ENCODE measurements around the gene IL1RL2. TPM values are rescaled to one million over a fixed set of nuclear protein-coding genes. Genes with fewer than 3 reads are reported as not detected.

The IL1RL2 gene
- total RNA-seq, 1 experiment from 2014 or later: not detected

DNA sequence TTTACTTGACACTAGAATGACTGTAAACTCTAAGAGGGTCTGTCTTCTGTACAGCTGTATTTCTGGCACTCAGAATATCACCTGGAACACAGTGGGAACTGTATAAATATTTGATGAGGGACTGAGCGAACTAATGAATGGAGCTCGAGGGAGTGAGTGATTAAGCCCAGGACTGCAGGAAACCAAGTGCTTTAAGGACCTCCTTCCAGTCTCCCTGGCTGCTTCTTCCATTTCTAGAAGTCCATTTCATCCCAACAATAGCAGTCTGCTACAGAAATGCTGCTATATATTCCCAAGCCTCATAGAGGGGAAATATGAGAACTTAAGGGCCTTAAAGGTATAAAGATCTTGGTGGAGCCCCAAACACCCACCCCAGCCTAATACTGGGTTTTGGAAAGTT lies 2.8 kb upstream of the IL1RL2 start:
- no peak for ATAC-seq
- ChIA-PET POLR2A (no interaction called here), RAD21 (ENCODE audit: low non-redundant PET in 1 of 2, low total read pairs in 2 of 2, uncharacterized antibody in 2 of 2, unreplicated experiment in 2 of 2) (no interaction called here), CTCF (interaction anchor here (2.1 kb wide), 1 partner anchor 57 kb away, joined by 6 read pairs; no protein-coding TSS in a partner anchor)
- Histone ChIP-seq H2AFZ (ENCODE audit: low read depth, low read length, poor library complexity, severe bottlenecking) (no peak overlapping the region), H3K9me3 (ENCODE audit: control insufficient read depth in 1 of 2, insufficient read depth in 1 of 2, low read depth in 1 of 2, low read length in 2 of 2) (no peaks in the 10 kb centered on the region), H3K79me2 (ENCODE audit: insufficient read depth, low read length) (no peaks in the 10 kb centered on the region), H3K4me3 (replicated peaks in 1 of 2; ENCODE audit: low read depth in 1 of 2, low read length in 2 of 2) (no peak overlapping the region), H3K36me3 (ENCODE audit: control insufficient read depth in 1 of 2, insufficient read depth in 2 of 2, low read length in 2 of 2) (no peaks in the 10 kb centered on the region), H4K20me1 (ENCODE audit: insufficient read depth) (no peaks in the 10 kb centered on the region), H3K27ac (ENCODE audit: low read depth, low read length) (no peak overlapping the region), H3K27me3 (ENCODE audit: insufficient read depth, low read length) (no peaks in the 10 kb centered on the region), H3K9me2 (ENCODE audit: insufficient read depth) (no peaks in the 10 kb centered on the region), H3K4me1 (ENCODE audit: control insufficient read depth in 1 of 2, insufficient read depth in 2 of 2, low read length in 2 of 2) (no peaks in the 10 kb centered on the region), H3K4me2 (ENCODE audit: low read length) (no peak overlapping the region), H3K9ac (ENCODE audit: low read length) (no peak overlapping the region)
- intact Hi-C loops (cut with micrococcal nuclease): no loop called here
- no peak for DNase-seq (ENCODE audit: low read depth, low spot score)
- no TSS peak for BruUV-seq (replicated peaks)
- TF ChIP-seq CEBPB (IDR thresholded peaks at IDR 0.05; ENCODE audit: low read depth): no peak
- no peak for TF ChIP-seq ZFX (IDR thresholded peaks at IDR 0.05)
- TF ChIP-seq, protein P1, sequence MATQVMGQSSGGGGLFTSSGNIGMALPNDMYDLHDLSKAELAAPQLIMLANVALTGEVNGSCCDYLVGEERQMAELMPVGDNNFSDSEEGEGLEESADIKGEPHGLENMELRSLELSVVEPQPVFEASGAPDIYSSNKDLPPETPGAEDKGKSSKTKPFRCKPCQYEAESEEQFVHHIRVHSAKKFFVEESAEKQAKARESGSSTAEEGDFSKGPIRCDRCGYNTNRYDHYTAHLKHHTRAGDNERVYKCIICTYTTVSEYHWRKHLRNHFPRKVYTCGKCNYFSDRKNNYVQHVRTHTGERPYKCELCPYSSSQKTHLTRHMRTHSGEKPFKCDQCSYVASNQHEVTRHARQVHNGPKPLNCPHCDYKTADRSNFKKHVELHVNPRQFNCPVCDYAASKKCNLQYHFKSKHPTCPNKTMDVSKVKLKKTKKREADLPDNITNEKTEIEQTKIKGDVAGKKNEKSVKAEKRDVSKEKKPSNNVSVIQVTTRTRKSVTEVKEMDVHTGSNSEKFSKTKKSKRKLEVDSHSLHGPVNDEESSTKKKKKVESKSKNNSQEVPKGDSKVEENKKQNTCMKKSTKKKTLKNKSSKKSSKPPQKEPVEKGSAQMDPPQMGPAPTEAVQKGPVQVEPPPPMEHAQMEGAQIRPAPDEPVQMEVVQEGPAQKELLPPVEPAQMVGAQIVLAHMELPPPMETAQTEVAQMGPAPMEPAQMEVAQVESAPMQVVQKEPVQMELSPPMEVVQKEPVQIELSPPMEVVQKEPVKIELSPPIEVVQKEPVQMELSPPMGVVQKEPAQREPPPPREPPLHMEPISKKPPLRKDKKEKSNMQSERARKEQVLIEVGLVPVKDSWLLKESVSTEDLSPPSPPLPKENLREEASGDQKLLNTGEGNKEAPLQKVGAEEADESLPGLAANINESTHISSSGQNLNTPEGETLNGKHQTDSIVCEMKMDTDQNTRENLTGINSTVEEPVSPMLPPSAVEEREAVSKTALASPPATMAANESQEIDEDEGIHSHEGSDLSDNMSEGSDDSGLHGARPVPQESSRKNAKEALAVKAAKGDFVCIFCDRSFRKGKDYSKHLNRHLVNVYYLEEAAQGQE (IDR thresholded peaks at IDR 0.05; ENCODE audit: low read depth): no peak
- TF ChIP-seq ZNF274 (IDR thresholded peaks at IDR 0.05; ENCODE audit: low read depth, low read length): no peak
- no peak for TF ChIP-seq POLR2A (IDR thresholded peaks at IDR 0.05; ENCODE audit: borderline replicate concordance, extremely low read depth, insufficient read depth, insufficient read length)
- TF ChIP-seq ELF1 (IDR thresholded peaks at IDR 0.05; ENCODE audit: borderline replicate concordance, low read depth): no peak
- TF ChIP-seq EZH2 (IDR thresholded peaks at IDR 0.05): no peak
- TF ChIP-seq EGR1 (IDR thresholded peaks at IDR 0.05; ENCODE audit: low read depth): no peak
- TF ChIP-seq YY1 (IDR thresholded peaks at IDR 0.05; ENCODE audit: extremely low read depth, insufficient replicate concordance, low read depth, low read length): no peak
- no peak for TF ChIP-seq EZH2phosphoT487 (IDR thresholded peaks at IDR 0.05; ENCODE audit: borderline replicate concordance)
- TF ChIP-seq SRF (IDR thresholded peaks at IDR 0.05; ENCODE audit: low read depth): no peak
- TF ChIP-seq, protein P2, sequence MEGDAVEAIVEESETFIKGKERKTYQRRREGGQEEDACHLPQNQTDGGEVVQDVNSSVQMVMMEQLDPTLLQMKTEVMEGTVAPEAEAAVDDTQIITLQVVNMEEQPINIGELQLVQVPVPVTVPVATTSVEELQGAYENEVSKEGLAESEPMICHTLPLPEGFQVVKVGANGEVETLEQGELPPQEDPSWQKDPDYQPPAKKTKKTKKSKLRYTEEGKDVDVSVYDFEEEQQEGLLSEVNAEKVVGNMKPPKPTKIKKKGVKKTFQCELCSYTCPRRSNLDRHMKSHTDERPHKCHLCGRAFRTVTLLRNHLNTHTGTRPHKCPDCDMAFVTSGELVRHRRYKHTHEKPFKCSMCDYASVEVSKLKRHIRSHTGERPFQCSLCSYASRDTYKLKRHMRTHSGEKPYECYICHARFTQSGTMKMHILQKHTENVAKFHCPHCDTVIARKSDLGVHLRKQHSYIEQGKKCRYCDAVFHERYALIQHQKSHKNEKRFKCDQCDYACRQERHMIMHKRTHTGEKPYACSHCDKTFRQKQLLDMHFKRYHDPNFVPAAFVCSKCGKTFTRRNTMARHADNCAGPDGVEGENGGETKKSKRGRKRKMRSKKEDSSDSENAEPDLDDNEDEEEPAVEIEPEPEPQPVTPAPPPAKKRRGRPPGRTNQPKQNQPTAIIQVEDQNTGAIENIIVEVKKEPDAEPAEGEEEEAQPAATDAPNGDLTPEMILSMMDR (IDR thresholded peaks at IDR 0.05 in 2 of 3, conservative IDR thresholded peaks at IDR 0.05 in 1 of 3; ENCODE audit: borderline replicate concordance in 1 of 3, insufficient read depth in 1 of 3, low read depth in 2 of 3, low read length in 2 of 3): no peak
- no peak for TF ChIP-seq POLR2AphosphoS5 (IDR thresholded peaks at IDR 0.05; ENCODE audit: low read depth, low read length)
- TF ChIP-seq, protein P3, sequence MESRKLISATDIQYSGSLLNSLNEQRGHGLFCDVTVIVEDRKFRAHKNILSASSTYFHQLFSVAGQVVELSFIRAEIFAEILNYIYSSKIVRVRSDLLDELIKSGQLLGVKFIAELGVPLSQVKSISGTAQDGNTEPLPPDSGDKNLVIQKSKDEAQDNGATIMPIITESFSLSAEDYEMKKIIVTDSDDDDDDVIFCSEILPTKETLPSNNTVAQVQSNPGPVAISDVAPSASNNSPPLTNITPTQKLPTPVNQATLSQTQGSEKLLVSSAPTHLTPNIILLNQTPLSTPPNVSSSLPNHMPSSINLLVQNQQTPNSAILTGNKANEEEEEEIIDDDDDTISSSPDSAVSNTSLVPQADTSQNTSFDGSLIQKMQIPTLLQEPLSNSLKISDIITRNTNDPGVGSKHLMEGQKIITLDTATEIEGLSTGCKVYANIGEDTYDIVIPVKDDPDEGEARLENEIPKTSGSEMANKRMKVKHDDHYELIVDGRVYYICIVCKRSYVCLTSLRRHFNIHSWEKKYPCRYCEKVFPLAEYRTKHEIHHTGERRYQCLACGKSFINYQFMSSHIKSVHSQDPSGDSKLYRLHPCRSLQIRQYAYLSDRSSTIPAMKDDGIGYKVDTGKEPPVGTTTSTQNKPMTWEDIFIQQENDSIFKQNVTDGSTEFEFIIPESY (IDR thresholded peaks at IDR 0.05; ENCODE audit: extremely low read depth, insufficient replicate concordance, low read length): no peak

Data from HCT116 (cell line).